Ectodermal cell (in vitro differentiated cells): Measurements from ENCODE around the gene CFAP119.

Experiments used
- H3K27ac ChIP-seq: 2 replicates; pipeline ENCODE4 v1.7.0; 2013; ENCODE audit warnings: mild to moderate bottlenecking, low read depth, low read length; ENCODE audit not compliant: insufficient read depth, poor library complexity, severe bottlenecking
- H3K27me3 ChIP-seq: 2 replicates; pipeline ENCODE4 v1.7.0; 2013; ENCODE audit warnings: mild to moderate bottlenecking, low read length; ENCODE audit not compliant: insufficient read depth, control insufficient read depth, poor library complexity, severe bottlenecking
- H3K36me3 ChIP-seq: one replicate; pipeline ENCODE4 v1.7.0; 2013; ENCODE audit warnings: low read length; ENCODE audit not compliant: control insufficient read depth, insufficient read depth
- H3K4me1 ChIP-seq: one replicate; pipeline ENCODE4 v1.7.0; 2013; ENCODE audit warnings: low read length; ENCODE audit not compliant: control insufficient read depth, insufficient read depth
- H3K4me3 ChIP-seq: 2 replicates; pipeline ENCODE4 v1.7.0; 2013; ENCODE audit warnings: low read depth, low read length, control low read depth; ENCODE audit not compliant: insufficient read depth
- H3K9me3 ChIP-seq: 2 replicates; pipeline ENCODE4 v1.7.0; 2013; ENCODE audit warnings: mild to moderate bottlenecking, low read length, moderate library complexity; ENCODE audit not compliant: control insufficient read depth
- WGBS, 2 experiments: methylation state at CpG; one replicate each; pipeline ENCODE4 v1.1.7; 2013; ENCODE audit warnings: missing lambda C conversion rate in 2 of 2; 5-methylcytosine and 5-hydroxymethylcytosine counted together

CFAP119 gene

DNA sequence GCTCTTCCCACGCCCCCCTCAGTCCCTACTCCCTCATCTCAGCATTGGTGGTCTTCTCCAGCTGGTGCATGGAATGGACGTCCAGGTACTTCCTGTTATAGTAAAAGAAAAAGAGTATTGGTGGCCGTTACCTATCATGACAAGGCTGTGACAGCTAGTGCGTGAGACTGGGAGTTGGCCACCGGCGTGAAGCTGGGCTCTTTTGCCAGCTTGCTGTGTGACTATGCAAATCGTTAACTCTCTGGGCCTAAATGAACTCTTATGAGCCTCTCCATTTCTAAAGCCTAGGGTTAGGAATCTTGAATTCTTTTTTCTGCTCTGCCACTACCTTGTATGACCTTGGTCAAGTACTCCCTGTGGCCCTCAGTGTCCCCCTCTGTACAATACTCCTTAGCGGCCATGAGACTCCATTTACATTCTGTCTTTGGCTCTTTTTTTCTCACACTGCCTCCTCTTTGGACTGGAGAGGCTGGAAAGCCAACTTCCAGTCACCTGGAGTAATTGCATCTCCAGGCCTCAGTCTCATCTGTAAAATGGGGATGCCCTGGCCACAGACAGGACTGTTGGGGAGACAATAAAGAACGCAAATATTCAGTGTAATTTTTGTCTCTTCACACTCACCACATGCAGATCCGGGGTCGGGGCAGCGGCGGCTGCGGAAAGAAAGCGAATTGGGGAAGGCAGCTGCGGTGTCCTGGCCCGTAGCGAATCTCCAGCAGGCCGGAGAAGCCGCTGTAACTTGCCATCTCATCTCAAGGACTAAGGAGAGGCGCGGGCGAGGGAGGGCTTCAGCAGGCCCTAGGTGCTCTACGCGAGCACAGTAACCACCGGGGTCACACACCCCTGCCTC is 1.1 kb downstream of the CFAP119 start:
- WGBS, 2 experiments, result 34 to 36% methylated on average over 26 of the region's 26 CpGs
- no peaks in the 10 kb centered on the region for H3K27me3 ChIP-seq
- H3K36me3 ChIP-seq, result peaks cover 27% of the 10 kb centered on the region
- no peaks in the 10 kb centered on the region for H3K9me3 ChIP-seq
- H3K27ac ChIP-seq, result no peak overlapping the region
- H3K4me3 ChIP-seq, result peak overlapping the region; percentile 89
- peaks cover 9% of the 10 kb centered on the region for H3K4me1 ChIP-seq

DNA sequence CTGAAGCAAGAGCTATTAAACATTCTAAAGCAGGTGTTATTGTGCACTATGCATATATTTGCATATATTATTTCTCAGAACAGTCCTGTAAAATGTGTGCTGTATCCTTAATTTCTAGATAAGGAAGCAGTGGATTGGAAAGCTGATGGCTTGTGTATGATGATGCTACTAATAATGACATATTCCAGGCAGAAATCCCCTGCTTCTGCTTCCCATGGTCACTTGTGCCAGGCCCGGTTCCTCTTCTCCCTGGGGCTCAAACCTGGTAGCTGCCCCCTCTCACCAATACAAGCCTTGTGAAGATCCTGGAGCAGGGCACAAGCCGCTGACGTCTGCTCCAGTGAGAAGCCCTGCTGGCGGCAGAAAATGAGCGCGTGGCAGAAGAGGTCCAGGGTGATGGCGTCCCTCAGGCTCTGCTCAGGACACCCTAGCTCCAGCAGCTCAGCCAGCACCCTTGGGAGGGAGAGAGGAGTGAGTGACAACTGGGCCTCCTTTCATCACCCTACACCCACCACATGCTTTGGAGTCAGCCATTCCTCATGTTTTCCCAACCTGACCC is 1.8 kb downstream of the CFAP119 start:
- Histone ChIP-seq H3K4me1 (peaks cover 9% of the 10 kb centered on the region), H3K27ac (no peak overlapping the region), H3K27me3 (no peaks in the 10 kb centered on the region), H3K36me3 (peaks cover 20% of the 10 kb centered on the region), H3K4me3 (no peak overlapping the region), H3K9me3 (no peaks in the 10 kb centered on the region)
- 93 to 95% methylated on average over 7 of the region's 7 CpGs for WGBS, 2 experiments

DNA sequence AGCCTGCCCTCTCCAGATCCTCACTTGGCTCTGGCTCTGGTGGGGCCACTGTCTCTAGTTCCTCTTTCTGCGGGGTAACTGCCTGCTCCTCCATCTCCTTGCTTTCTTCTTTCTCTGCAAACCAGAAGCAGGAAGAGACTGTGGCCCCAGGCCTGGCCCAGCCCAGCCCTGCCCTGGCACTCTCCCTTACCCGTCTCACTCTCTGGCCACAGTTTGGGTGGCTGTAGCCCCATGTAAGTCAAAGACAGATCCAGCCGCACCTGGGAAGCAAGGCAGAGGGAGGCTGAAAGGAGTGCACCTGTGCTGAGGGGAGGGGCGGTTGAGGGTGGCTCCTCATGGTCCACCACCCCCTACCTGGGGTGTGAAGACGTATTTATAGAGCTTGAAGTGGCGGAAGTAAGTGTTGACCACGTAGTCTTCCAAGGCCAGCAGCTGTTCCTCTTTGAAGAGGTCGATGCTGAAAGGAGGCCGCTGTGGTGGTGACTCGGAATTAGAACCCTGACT is 2.8 kb downstream of the CFAP119 start:
- 94 to 95% methylated on average over 10 of the region's 10 CpGs for WGBS, 2 experiments
- Histone ChIP-seq H3K36me3 (peaks cover 9% of the 10 kb centered on the region), H3K27me3 (no peaks in the 10 kb centered on the region), H3K4me1 (peaks cover 9% of the 10 kb centered on the region), H3K4me3 (no peak overlapping the region), H3K9me3 (no peaks in the 10 kb centered on the region), H3K27ac (no peak overlapping the region)

DNA sequence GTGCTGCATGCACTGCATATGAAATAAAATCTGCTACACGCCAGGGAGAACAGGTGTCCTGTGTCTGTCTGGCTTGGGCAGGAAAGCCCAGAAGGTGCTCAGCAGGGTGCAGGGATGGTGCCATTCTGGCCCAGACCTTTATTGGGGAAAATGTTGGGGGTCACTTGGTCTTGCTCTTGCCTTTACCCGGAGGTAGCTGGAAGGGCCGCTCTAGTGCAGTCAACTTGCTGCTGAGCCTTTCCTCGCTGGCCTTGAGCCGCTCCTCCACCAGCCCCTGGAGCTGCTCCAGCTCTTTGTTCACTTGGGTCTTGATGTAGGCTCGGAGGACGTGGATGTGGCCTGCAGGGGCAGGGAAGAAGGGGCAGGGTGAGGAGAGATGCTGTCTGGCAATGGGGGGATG is 4.5 kb downstream of the CFAP119 start:
- 92 to 94% methylated on average over 7 of the region's 7 CpGs for WGBS, 2 experiments
- no peak overlapping the region for H3K27ac ChIP-seq
- H3K27me3 ChIP-seq, result no peaks in the 10 kb centered on the region
- peaks cover 18% of the 10 kb centered on the region for H3K36me3 ChIP-seq
- H3K9me3 ChIP-seq, result no peaks in the 10 kb centered on the region
- H3K4me1 ChIP-seq, result no peaks in the 10 kb centered on the region
- H3K4me3 ChIP-seq, result no peak overlapping the region

DNA sequence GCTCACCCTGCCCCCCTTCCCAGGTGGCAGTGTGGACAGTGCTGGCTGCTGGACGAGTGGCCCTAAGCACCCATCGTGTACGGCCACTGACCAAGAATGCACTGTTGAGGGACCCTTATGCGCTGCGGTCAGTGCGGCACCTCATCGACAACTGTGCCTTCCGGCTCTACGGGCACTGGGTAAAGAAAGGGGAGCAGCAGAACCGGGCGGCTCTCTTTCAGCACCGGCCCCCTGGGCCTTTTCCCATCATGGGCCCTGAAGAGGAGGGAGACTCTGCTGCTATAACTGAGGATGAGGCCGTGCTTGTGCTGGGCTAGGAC is 5.1 kb downstream of the CFAP119 start:
- H3K27ac ChIP-seq, result no peak overlapping the region
- no peak overlapping the region for H3K4me3 ChIP-seq
- peaks cover 18% of the 10 kb centered on the region for H3K36me3 ChIP-seq
- no peaks in the 10 kb centered on the region for H3K27me3 ChIP-seq
- WGBS, 2 experiments, result 96% methylated on average over 13 of the region's 13 CpGs
- no peaks in the 10 kb centered on the region for H3K9me3 ChIP-seq
- H3K4me1 ChIP-seq, result no peaks in the 10 kb centered on the region

DNA sequence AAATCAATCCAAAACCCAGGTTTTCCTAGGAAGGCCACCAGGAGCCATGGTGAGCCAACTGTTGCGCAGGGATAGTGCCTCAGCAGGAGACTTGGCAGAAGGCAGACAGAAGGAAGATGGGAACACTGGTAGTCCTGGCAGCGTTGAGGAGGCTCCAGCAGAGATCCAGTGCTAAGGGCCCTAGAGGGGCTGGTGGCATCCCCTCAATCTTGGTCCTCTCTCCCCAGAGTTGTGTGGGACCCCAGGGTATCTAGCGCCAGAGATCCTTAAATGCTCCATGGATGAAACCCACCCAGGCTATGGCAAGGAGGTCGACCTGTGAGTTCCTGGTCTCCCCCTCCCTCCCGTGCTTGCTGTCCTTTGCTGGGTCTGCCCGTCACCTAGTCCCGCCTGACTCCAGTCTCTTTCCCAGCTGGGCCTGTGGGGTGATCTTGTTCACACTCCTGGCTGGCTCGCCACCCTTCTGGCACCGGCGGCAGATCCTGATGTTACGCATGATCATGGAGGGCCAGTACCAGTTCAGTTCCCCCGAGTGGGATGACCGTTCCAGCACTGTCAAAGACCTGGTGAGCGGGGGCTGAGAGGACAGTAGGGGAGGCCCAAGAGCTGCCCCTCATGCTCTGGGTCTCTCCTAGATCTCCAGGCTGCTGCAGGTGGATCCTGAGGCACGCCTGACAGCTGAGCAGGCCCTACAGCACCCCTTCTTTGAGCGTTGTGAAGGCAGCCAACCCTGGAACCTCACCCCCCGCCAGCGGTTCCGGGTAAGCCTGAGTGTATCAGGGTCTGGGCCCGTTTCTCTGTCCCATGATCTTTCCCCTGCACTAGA is 5.7 kb downstream of the CFAP119 start:
- H3K27me3 ChIP-seq, result no peaks in the 10 kb centered on the region
- WGBS, 2 experiments, result 93 to 95% methylated on average over 20 of the region's 20 CpGs
- no peak overlapping the region for H3K4me3 ChIP-seq
- peaks cover 23% of the 10 kb centered on the region for H3K36me3 ChIP-seq
- H3K27ac ChIP-seq, result no peak overlapping the region
- H3K4me1 ChIP-seq, result no peaks in the 10 kb centered on the region
- H3K9me3 ChIP-seq, result no peaks in the 10 kb centered on the region

DNA sequence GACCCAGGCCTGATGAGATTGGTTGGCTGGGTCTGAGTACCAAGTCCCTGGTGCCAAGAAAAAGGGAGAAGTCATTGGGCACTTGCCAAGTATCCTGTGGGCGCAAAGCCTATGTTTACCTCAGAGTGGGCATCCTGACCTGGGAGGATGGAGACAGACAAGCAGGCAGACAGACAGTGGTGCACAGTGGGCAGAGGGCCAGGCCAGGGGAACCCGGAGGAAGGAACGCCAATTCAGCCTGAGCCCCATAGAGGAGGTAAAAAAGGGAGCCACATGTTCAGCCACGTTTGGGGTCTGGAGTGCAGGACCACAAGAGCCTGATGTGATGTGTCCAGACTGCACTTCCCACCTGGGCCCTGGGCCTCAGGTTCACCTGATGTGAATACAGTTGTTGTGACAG is 8.3 kb downstream of the CFAP119 start:
- Histone ChIP-seq H3K9me3 (no peaks in the 10 kb centered on the region), H3K4me1 (no peaks in the 10 kb centered on the region), H3K4me3 (no peak overlapping the region), H3K27ac (no peak overlapping the region), H3K36me3 (peaks cover 26% of the 10 kb centered on the region), H3K27me3 (no peaks in the 10 kb centered on the region)
- 94 to 95% methylated on average over 4 of the region's 4 CpGs for WGBS, 2 experiments

DNA sequence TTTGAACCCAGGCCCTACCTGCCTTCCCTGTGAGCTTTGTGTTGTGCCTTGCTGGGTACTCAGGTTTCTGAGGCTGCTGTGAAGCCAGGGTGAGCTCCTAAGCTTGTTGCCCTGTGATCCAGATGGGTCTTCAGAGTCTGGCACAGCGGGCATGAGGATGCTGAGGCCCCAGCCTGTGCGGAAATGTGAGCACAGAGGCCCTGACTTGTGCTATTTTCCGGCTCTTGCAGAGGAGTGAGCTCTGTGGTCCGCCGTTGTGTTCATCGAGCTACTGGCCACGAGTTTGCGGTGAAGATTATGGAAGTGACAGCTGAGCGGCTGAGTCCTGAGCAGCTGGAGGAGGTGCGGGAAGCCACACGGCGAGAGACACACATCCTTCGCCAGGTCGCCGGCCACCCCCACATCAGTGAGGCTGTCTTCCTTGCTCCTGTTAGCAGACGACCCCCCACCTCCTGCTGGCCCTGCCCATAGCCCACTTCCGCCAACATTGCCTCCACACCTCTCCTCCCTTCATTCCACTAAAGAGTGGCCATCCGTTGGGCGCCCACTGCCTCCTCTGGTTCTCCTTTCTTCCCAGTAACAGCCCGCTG is 10.9 kb downstream of the CFAP119 start:
- no peak overlapping the region for H3K27ac ChIP-seq
- no peaks in the 10 kb centered on the region for H3K4me1 ChIP-seq
- H3K9me3 ChIP-seq, result no peaks in the 10 kb centered on the region
- H3K4me3 ChIP-seq, result no peak overlapping the region
- 94 to 95% methylated on average over 20 of the region's 20 CpGs for WGBS, 2 experiments
- H3K36me3 ChIP-seq, result peaks cover 20% of the 10 kb centered on the region
- H3K27me3 ChIP-seq, result no peaks in the 10 kb centered on the region

DNA sequence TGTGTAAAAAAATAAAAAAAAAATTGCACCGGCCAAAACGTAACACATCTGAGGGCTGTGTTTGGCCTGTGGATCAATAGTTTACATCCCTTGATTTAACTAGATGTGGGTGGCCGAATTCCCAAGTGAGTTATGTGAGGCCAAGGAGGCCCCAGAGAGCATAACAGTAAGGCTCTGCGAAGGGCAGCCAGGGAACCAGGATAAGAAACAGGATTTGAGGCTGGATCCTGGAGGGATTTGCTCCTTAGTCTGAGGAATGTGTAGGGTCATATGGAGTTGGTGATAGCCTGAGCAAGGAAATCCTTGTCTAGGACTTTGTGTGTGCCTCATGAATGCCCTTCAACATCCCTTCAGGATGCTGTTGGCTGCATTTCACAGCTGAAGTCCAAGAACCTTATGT is 11.7 kb downstream of the CFAP119 start:
- Histone ChIP-seq H3K36me3 (peaks cover 20% of the 10 kb centered on the region), H3K9me3 (no peaks in the 10 kb centered on the region), H3K4me3 (no peak overlapping the region), H3K27me3 (no peaks in the 10 kb centered on the region), H3K4me1 (no peaks in the 10 kb centered on the region), H3K27ac (no peak overlapping the region)
- WGBS, 2 experiments, result 94 to 95% methylated on average over 4 of the region's 4 CpGs
